Prostate gland (tissue), 2 donors: Measurements from ENCODE around the gene IGFLR1. TPM values are rescaled to one million over a fixed set of nuclear protein-coding genes. Genes with fewer than 3 reads are reported as not detected.

Experiments
- DNase-seq: peaks from one replicate; pipeline ENCODE4 v3.0.0-alpha.2; 2019; ENCODE audit warnings: low spot score
- H3K27ac ChIP-seq, 2 donors: fragments of 200-600 bp; sonication (generic); 2 replicates each; pipeline ENCODE4 v1.5.1; 2017 to 2019
- H3K27me3 ChIP-seq: fragments of 200-600 bp; sonication (generic); replicated peaks from 2 replicates; pipeline ENCODE4 v1.5.1; 2019; ENCODE audit not compliant: insufficient read depth
- H3K36me3 ChIP-seq, 2 donors: fragments of 200-600 bp; sonication (generic); 1 replicate in 1 of 2; 2 replicates in 1 of 2; pipeline versions ENCODE4 v1.5.1 to v1.8.1; 2017 to 2019
- H3K4me1 ChIP-seq: fragments of 200-600 bp; sonication (generic); replicated peaks from 2 replicates; pipeline ENCODE4 v1.5.1; 2019
- H3K4me3 ChIP-seq, 2 donors: fragments of 200-600 bp; sonication (generic); 2 replicates each; pipeline ENCODE4 v1.5.1; 2017 to 2019
- H3K9me3 ChIP-seq: fragments of 200-600 bp; sonication (generic); 2 replicates; pipeline ENCODE4 v1.5.1; 2017
- CTCF ChIP-seq, 4 experiments: fragments of 200-600 bp in 2 of 4; fragments of 450-650 bp in 2 of 4; sonication (generic) in 2 of 4; IDR thresholded peaks; 1 replicate in 3 of 4; 2 replicates in 1 of 4; pipeline ENCODE4 v1.5.1; 2016 to 2019; ENCODE audit warnings: antibody characterized with exemption in 4 of 4, mild to moderate bottlenecking in 2 of 4, moderate library complexity in 2 of 4
- POLR2A ChIP-seq: fragments of 450-650 bp; IDR thresholded peaks from one replicate; pipeline ENCODE4 v1.6.1; 2016; ENCODE audit warnings: antibody characterized with exemption, mild to moderate bottlenecking
- POLR2AphosphoS5 ChIP-seq: sonication (generic); formaldehyde crosslinking; IDR thresholded peaks from one replicate; pipeline ENCODE4 v1.6.1; 2017; ENCODE audit warnings: antibody characterized with exemption
- WGBS: methylation state at CpG from one replicate; pipeline ENCODE4 v1.1.5; 2018; 5-methylcytosine and 5-hydroxymethylcytosine counted together
- intact Hi-C: fragments of 100-400 bp; cut with DNase I; formaldehyde crosslinking; loops from one replicate; pipeline ENCODE4 v1.14.2; 2022
- total RNA-seq, 2 donors: library from RNA; depleted of rRNA; stranded (reverse); fragments of >200 nt; gene quantifications; one replicate each; pipeline ENCODE4 v1.1.0, GENCODE V29; 2016

IGFLR1 gene
- total RNA-seq, 2 donors from 2014 or later: 9.4 to 16.1 TPM

GRCh38 chr19:35789195-35789977 lies 47.1 kb upstream of the IGFLR1 start:
- TF ChIP-seq CTCF (IDR thresholded peaks at IDR 0.05) (no peak), POLR2A (no peak), POLR2AphosphoS5 (no peak)
- Histone ChIP-seq H3K4me1 (no peaks in the 10 kb centered on the region), H3K9me3 (no peaks in the 10 kb centered on the region), H3K4me3 (no peak overlapping the region), H3K27ac (no peak overlapping the region), H3K36me3 (no peaks in the 10 kb centered on the region), H3K27me3 (no peaks in the 10 kb centered on the region)
- DNase-seq: no peak
- intact Hi-C loops: no loop called here
- WGBS: 83% methylated on average over 11 of the region's 11 CpGs

- Histone ChIP-seq H3K4me3 (no peak overlapping the region), H3K4me1 (no peaks in the 10 kb centered on the region), H3K27me3 (no peaks in the 10 kb centered on the region), H3K36me3 (no peaks in the 10 kb centered on the region), H3K9me3 (no peaks in the 10 kb centered on the region), H3K27ac (no peak overlapping the region)
- TF ChIP-seq CTCF (IDR thresholded peaks at IDR 0.05) (no peak), POLR2A (no peak), POLR2AphosphoS5 (no peak)
- intact Hi-C loops: no loop called here
- 79% methylated on average over 12 of the region's 12 CpGs for WGBS
- DNase-seq: no peak
Measured at GRCh38 chr19:35788205-35788960, 46.1 kb upstream of the IGFLR1 start.

- H3K27ac ChIP-seq: no peak overlapping the region
- H3K36me3 ChIP-seq: no peaks in the 10 kb centered on the region
- no peak for DNase-seq
- TF ChIP-seq CTCF (IDR thresholded peaks at IDR 0.05) (no peak), POLR2AphosphoS5 (no peak), POLR2A (no peak)
- WGBS: 95% methylated on average over 13 of the region's 15 CpGs
- no peaks in the 10 kb centered on the region for H3K9me3 ChIP-seq
- no peaks in the 10 kb centered on the region for H3K27me3 ChIP-seq
- H3K4me3 ChIP-seq: no peak overlapping the region
- no peaks in the 10 kb centered on the region for H3K4me1 ChIP-seq
- intact Hi-C loops: no loop called here
Measured at GRCh38 chr19:35787227-35787799, 45.1 kb upstream of the IGFLR1 start.

GRCh38 chr19:35786299-35787160 lies 44.3 kb upstream of the IGFLR1 start:
- no peak overlapping the region for H3K27ac ChIP-seq
- intact Hi-C loops: no loop called here
- 92% methylated on average over 31 of the region's 31 CpGs for WGBS
- H3K27me3 ChIP-seq: no peaks in the 10 kb centered on the region
- TF ChIP-seq CTCF (IDR thresholded peaks at IDR 0.05): no peak
- no peaks in the 10 kb centered on the region for H3K4me1 ChIP-seq
- no peaks in the 10 kb centered on the region for H3K36me3 ChIP-seq
- DNase-seq: no peak
- H3K4me3 ChIP-seq: no peak overlapping the region
- no peaks in the 10 kb centered on the region for H3K9me3 ChIP-seq
